Smooth muscle cell (in vitro differentiated cells): ENCODE results near the gene PPP1CC. TPM values are rescaled to one million over a fixed set of nuclear protein-coding genes. Genes with fewer than 3 reads are reported as not detected.

Experiments used
- DNase-seq: peaks from one replicate; lab custom pipeline; 2025; ENCODE audit not compliant: unreplicated experiment; lab: John Stamatoyannopoulos, UW
- H2AFZ ChIP-seq: fragments of 200-600 bp; sonication (generic); 2 replicates; pipeline ENCODE4 v1.6.0; 2016; ENCODE audit warnings: antibody characterized with exemption, low read depth, mild to moderate bottlenecking
- H3F3A ChIP-seq: fragments of 200-600 bp; sonication (generic); 2 replicates; pipeline ENCODE4 v1.6.0; 2017; ENCODE audit warnings: antibody characterized with exemption, low read depth
- H3K27ac ChIP-seq: fragments of 200-600 bp; sonication (generic); 2 replicates; pipeline ENCODE4 v1.5.1; 2016; ENCODE audit warnings: low read depth, mild to moderate bottlenecking
- H3K27me3 ChIP-seq: fragments of 200-600 bp; sonication (generic); 2 replicates; pipeline ENCODE4 v1.6.1; 2016; ENCODE audit warnings: low read depth, mild to moderate bottlenecking
- H3K36me3 ChIP-seq: fragments of 200-600 bp; sonication (generic); 2 replicates; pipeline ENCODE4 v1.5.1; 2016; ENCODE audit warnings: low read depth
- H3K4me1 ChIP-seq: fragments of 200-600 bp; sonication (generic); 2 replicates; pipeline ENCODE4 v1.5.1; 2016; ENCODE audit warnings: low read depth
- H3K4me2 ChIP-seq: fragments of 200-600 bp; sonication (generic); 2 replicates; pipeline ENCODE4 v1.6.0; 2016; ENCODE audit warnings: mild to moderate bottlenecking
- H3K4me3 ChIP-seq: fragments of 200-600 bp; sonication (generic); 2 replicates; pipeline ENCODE4 v1.5.1; 2016; ENCODE audit warnings: mild to moderate bottlenecking
- H3K79me2 ChIP-seq: fragments of 200-600 bp; sonication (generic); 2 replicates; pipeline ENCODE4 v1.6.0; 2016; ENCODE audit warnings: low read depth, mild to moderate bottlenecking
- H3K9ac ChIP-seq: fragments of 200-600 bp; sonication (generic); 2 replicates; pipeline ENCODE4 v1.6.0; 2016; ENCODE audit warnings: low read depth
- H3K9me3 ChIP-seq: fragments of 200-600 bp; sonication (generic); replicated peaks from 2 replicates; pipeline ENCODE4 v1.5.1; 2016; ENCODE audit warnings: low read depth
- H4K20me1 ChIP-seq: fragments of 200-600 bp; sonication (generic); 2 replicates; pipeline ENCODE4 v1.6.0; 2016; ENCODE audit warnings: low read depth
- WGBS: methylation state at CpG from one replicate; pipeline ENCODE4 v1.1.7; 2016; ENCODE audit warnings: low lambda C conversion rate; 5-methylcytosine and 5-hydroxymethylcytosine counted together
- polyA plus RNA-seq: library from polyadenylated mRNA; unstranded; fragments of >200 nt; fragmentation: Nextera tagmentation; extraction: Ambion mirVana; gene quantifications from 2 replicates; pipeline ENCODE4 v1.2.1, GENCODE V29; 2016
- total RNA-seq: library from RNA; depleted of rRNA; stranded (reverse); fragments of >200 nt; gene quantifications from 2 replicates; pipeline ENCODE4 v1.2.3, GENCODE V29; 2014
- TF ChIP-seq, protein P1 (sequence below): fragments of 200-600 bp; sonication (generic); IDR thresholded peaks from 2 replicates; pipeline ENCODE4 v1.5.1; 2017; ENCODE audit warnings: borderline replicate concordance, mild to moderate bottlenecking, antibody characterized with exemption; ENCODE audit not compliant: insufficient read depth, poor library complexity, severe bottlenecking

The PPP1CC gene
- total and polyA plus RNA-seq, 2 experiments from 2014 or later, result 34.9 to 105 TPM

DNA sequence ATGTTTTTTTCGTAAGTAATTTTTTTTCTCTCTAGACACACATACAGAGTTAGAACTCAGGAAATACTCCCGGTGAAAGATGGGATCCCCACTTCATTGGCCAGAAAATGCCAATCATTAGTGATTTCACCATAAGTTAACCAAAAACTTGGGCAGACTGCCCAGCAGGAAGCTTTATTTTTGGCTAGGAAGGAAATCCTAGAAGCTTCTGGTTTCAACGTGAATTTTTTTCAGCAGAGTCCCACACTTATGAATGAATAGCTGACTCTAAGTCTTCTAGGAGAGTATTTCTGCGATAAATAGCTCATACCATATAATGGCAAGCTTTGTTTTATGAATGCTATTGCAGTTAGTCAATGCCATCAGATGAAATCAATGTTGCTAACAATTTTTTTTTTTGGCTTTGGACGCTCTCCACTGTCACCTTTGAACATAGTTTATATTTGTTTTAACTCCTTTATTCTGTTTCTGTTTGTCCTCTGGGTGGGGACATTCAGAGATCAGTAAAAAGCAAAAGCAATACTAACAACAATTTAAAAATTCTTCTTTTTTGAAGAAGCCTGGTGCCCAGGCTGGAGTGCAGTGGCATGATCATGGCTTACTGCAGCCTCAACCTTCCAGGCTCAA lies 9.5 kb downstream of the PPP1CC start:
- DNase-seq, result no peak

DNA sequence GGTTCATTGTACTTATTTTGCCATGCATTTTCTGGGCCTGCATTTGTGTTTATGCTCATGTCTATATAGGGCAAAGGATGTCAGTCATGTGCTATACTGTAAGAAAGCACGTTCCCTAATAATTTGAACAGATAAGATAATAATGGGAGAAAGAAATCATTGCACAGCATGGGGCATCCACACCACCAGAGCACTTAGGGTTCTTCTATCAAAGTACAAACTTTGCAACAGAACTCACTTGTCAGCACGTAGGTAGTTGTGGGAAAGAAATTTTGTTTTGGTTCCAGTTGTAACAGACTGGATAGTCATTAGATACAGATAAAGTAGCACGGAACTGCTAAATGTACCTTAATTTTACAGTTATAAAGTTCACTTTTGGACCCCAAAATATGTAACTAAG lies 10.1 kb downstream of the PPP1CC start:
- peaks cover 95% of the 10 kb centered on the region for H4K20me1 ChIP-seq
- DNase-seq, result no peak
- H3K79me2 ChIP-seq, result peaks cover 94% of the 10 kb centered on the region
- H3K4me1 ChIP-seq, result no peaks in the 10 kb centered on the region
- no peaks in the 10 kb centered on the region for H3F3A ChIP-seq
- H3K9ac ChIP-seq, result no peak overlapping the region
- no peak overlapping the region for H3K4me2 ChIP-seq
- H3K4me3 ChIP-seq, result no peak overlapping the region
- TF ChIP-seq, protein P1, sequence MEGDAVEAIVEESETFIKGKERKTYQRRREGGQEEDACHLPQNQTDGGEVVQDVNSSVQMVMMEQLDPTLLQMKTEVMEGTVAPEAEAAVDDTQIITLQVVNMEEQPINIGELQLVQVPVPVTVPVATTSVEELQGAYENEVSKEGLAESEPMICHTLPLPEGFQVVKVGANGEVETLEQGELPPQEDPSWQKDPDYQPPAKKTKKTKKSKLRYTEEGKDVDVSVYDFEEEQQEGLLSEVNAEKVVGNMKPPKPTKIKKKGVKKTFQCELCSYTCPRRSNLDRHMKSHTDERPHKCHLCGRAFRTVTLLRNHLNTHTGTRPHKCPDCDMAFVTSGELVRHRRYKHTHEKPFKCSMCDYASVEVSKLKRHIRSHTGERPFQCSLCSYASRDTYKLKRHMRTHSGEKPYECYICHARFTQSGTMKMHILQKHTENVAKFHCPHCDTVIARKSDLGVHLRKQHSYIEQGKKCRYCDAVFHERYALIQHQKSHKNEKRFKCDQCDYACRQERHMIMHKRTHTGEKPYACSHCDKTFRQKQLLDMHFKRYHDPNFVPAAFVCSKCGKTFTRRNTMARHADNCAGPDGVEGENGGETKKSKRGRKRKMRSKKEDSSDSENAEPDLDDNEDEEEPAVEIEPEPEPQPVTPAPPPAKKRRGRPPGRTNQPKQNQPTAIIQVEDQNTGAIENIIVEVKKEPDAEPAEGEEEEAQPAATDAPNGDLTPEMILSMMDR, result no peak
- H3K27ac ChIP-seq, result no peak overlapping the region
- no peaks in the 10 kb centered on the region for H3K27me3 ChIP-seq
- 77% methylated on average over 3 of the region's 3 CpGs for WGBS
- no peaks in the 10 kb centered on the region for H3K9me3 ChIP-seq
- H3K36me3 ChIP-seq, result peaks cover 14% of the 10 kb centered on the region
- H2AFZ ChIP-seq, result no peak overlapping the region

More for the DNA sequence above, 9.5 kb downstream of the PPP1CC start:
- H3K79me2 ChIP-seq, result peaks cover 96% of the 10 kb centered on the region
- H3F3A ChIP-seq, result no peaks in the 10 kb centered on the region
- no peak overlapping the region for H3K4me3 ChIP-seq
- no peaks in the 10 kb centered on the region for H3K27me3 ChIP-seq
- peaks cover 97% of the 10 kb centered on the region for H4K20me1 ChIP-seq
- H3K9me3 ChIP-seq, result no peaks in the 10 kb centered on the region
- WGBS, result 87% methylated on average over 5 of the region's 5 CpGs
- TF ChIP-seq, protein P1, result no peak
- peaks cover 14% of the 10 kb centered on the region for H3K36me3 ChIP-seq
- H3K4me2 ChIP-seq, result no peak overlapping the region
- H2AFZ ChIP-seq, result no peak overlapping the region
- no peaks in the 10 kb centered on the region for H3K4me1 ChIP-seq
- H3K27ac ChIP-seq, result no peak overlapping the region
- no peak overlapping the region for H3K9ac ChIP-seq

DNA sequence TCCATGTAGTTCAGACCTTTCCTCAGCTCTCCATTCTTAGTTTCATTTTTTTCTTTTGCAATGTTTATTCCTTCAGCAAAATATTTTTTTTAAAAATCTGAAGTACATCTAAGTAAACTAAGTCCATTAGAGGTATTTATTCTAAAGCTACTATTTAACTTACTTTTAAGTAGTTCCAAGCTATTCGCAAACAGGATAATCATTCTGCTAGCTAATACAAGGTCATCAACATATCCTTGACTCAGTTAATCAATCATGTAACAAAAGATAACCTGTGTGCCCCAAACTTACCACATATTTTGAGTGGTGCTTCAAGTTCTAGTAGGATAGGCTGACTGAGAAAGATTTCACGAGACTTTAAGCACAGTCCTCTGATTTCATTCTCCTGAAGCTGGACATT lies 11.2 kb downstream of the PPP1CC start:
- Histone ChIP-seq H2AFZ (no peak overlapping the region), H3K36me3 (peaks cover 14% of the 10 kb centered on the region), H3K9ac (no peak overlapping the region), H3K27me3 (no peaks in the 10 kb centered on the region), H3K4me2 (no peak overlapping the region), H3K9me3 (no peaks in the 10 kb centered on the region), H3F3A (no peaks in the 10 kb centered on the region), H4K20me1 (peaks cover 94% of the 10 kb centered on the region), H3K4me1 (no peaks in the 10 kb centered on the region), H3K79me2 (peaks cover 92% of the 10 kb centered on the region), H3K27ac (no peak overlapping the region), H3K4me3 (no peak overlapping the region)
- DNase-seq, result no peak
- WGBS, result 100% methylated on average over 2 of the region's 2 CpGs
- TF ChIP-seq, protein P1, result no peak

DNA sequence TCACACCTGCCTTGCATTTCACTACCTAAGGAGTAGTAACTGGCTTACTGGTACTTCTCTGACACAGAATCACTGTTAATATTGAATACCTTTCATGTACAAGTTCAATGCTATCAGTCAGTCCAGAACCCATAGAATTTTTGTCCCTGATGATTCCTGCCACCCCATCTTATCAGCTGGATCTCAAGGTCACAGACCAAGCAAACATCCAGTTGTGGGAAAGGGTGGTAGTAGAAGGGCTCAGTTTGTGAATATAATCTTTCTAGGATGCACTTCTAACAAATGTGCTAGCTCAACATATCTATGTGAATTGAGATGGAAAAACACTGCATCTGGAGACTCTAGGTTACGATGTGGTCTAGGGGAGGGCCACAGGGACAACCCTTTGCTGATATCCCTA lies 14.1 kb downstream of the PPP1CC start:
- H4K20me1 ChIP-seq, result peaks cover 86% of the 10 kb centered on the region

More for the DNA sequence above, 14.1 kb downstream of the PPP1CC start:
- H3K4me1 ChIP-seq, result no peaks in the 10 kb centered on the region
- peaks cover 70% of the 10 kb centered on the region for H3K79me2 ChIP-seq
- 94% methylated on average over 1 of the region's 1 CpG for WGBS
- TF ChIP-seq, protein P1, result no peak
- H3K9me3 ChIP-seq, result no peaks in the 10 kb centered on the region
- no peak overlapping the region for H3K9ac ChIP-seq
- H3K27ac ChIP-seq, result no peak overlapping the region
- H3K4me3 ChIP-seq, result no peak overlapping the region
- no peak overlapping the region for H2AFZ ChIP-seq
- peaks cover 18% of the 10 kb centered on the region for H3K36me3 ChIP-seq
- H3K27me3 ChIP-seq, result no peaks in the 10 kb centered on the region
- no peak overlapping the region for H3K4me2 ChIP-seq
- no peaks in the 10 kb centered on the region for H3F3A ChIP-seq
- DNase-seq, result no peak
